C4-2B (cell line): ENCODE measurements around the gene GFRAL.
"Not testable (repeated sequence)": the region's sequence is repeated elsewhere in the genome, so short reads cannot be mapped to it uniquely, and the experiment has no call there.

ENCODE experiments used
- H3K27ac ChIP-seq: fragments of 450-650 bp; 2 replicates; pipeline ENCODE4 v1.5.1; 2017
- CTCF ChIP-seq: fragments of 450-650 bp; conservative IDR thresholded peaks from 2 replicates; pipeline ENCODE4 v1.5.1; 2017; ENCODE audit warnings: mild to moderate bottlenecking
- ZFX ChIP-seq: fragments of 450-650 bp; IDR thresholded peaks from 2 replicates; pipeline ENCODE4 v1.6.1; 2017

Gene GFRAL

GRCh38 chr6:55327169-55327568, at the start of gene GFRAL:
GFRAL (plus strand) TSS chr6:55327469; CDS start chr6:55327555, 86 bp downstream.
- H3K27ac ChIP-seq = no peak within 1 kb of the TSS
- TF ChIP-seq ZFX (no peak), CTCF (no peak)

GRCh38 chr6:55277646-55278045, 49.6 kb upstream of the GFRAL start:
- no peak overlapping the region for H3K27ac ChIP-seq
- TF ChIP-seq ZFX (no peak), CTCF (no peak)

- H3K27ac ChIP-seq = no peak overlapping the region
- TF ChIP-seq CTCF (no peak), ZFX (no peak)
Observed at GRCh38 chr6:55281215-55281614, 46.1 kb upstream of the GFRAL start.

- no peak for TF ChIP-seq CTCF
- no peak for TF ChIP-seq ZFX
- H3K27ac ChIP-seq = no peak overlapping the region
Observed at GRCh38 chr6:55282115-55282514, 45.2 kb upstream of the GFRAL start.

GRCh38 chr6:55286824-55287223, 40.4 kb upstream of the GFRAL start:
- no peak overlapping the region for H3K27ac ChIP-seq
- TF ChIP-seq ZFX (no peak), CTCF (no peak)

GRCh38 chr6:55290736-55291135, 36.5 kb upstream of the GFRAL start:
- TF ChIP-seq CTCF (no peak), ZFX (no peak)

GRCh38 chr6:55293116-55293515, 34.2 kb upstream of the GFRAL start:
- peak; percentile 68 for TF ChIP-seq CTCF
- no peak for TF ChIP-seq ZFX
- H3K27ac ChIP-seq = no peak overlapping the region

More at GRCh38 chr6:55290736-55291135, 36.5 kb upstream of the GFRAL start:
- H3K27ac ChIP-seq = no peak overlapping the region

GRCh38 chr6:55297214-55297613, 30.1 kb upstream of the GFRAL start:
- H3K27ac ChIP-seq = not testable (repeated sequence)
